Liver (tissue), 9 donors: ENCODE data around the gene TFDP1. TPM values are rescaled to one million over a fixed set of nuclear protein-coding genes. Genes with fewer than 3 reads are reported as not detected.

Experiments
- DNase-seq: peaks from one replicate; pipeline ENCODE4 v3.0.0-alpha.2; 2017; ENCODE audit warnings: low spot score
- H3K27ac ChIP-seq, 2 donors: one replicate each; pipeline ENCODE4 v1.7.0; 2013; ENCODE audit warnings: inconsistent platforms in 2 of 2, low read length in 2 of 2, control low read depth in 1 of 2, low read depth in 1 of 2, mild to moderate bottlenecking in 1 of 2
- H3K27me3 ChIP-seq, 4 donors: one replicate each; pipeline versions ENCODE4 v1.6.1 to v1.7.0; 2013; ENCODE audit warnings: low read length in 3 of 4, inconsistent platforms in 1 of 4, mild to moderate bottlenecking in 1 of 4, moderate library complexity in 1 of 4; ENCODE audit not compliant: control insufficient read depth in 4 of 4, insufficient read depth in 4 of 4
- H3K36me3 ChIP-seq, 4 donors: one replicate each; pipeline versions ENCODE4 v1.6.1 to v1.7.0; 2013; ENCODE audit warnings: low read length in 3 of 4, mild to moderate bottlenecking in 3 of 4, low read depth in 1 of 4, moderate library complexity in 1 of 4; ENCODE audit not compliant: control insufficient read depth in 4 of 4, insufficient read depth in 3 of 4
- H3K4me1 ChIP-seq, 4 donors: one replicate each; pipeline versions ENCODE4 v1.6.1 to v1.7.0; 2013; ENCODE audit warnings: low read length in 3 of 4, mild to moderate bottlenecking in 3 of 4, moderate library complexity in 1 of 4; ENCODE audit not compliant: control insufficient read depth in 4 of 4, insufficient read depth in 4 of 4
- H3K4me3 ChIP-seq, 3 donors: one replicate each; pipeline versions ENCODE4 v1.6.1 to v1.7.0; 2013; ENCODE audit warnings: low read length in 3 of 3, control low read depth in 1 of 3, low read depth in 1 of 3, mild to moderate bottlenecking in 1 of 3
- H3K9ac ChIP-seq, 2 donors: one replicate each; pipeline ENCODE4 v1.7.0; 2013; ENCODE audit warnings: low read length in 2 of 2, mild to moderate bottlenecking in 2 of 2, moderate library complexity in 2 of 2, control low read depth in 1 of 2, low read depth in 1 of 2
- H3K9me3 ChIP-seq, 4 donors: one replicate each; pipeline versions ENCODE4 v1.6.1 to v1.7.0; 2013; ENCODE audit warnings: low read length in 3 of 4; ENCODE audit not compliant: control insufficient read depth in 4 of 4
- FOXA1 ChIP-seq: IDR thresholded peaks from 2 replicates; pipeline ENCODE4 v1.6.1; 2016; ENCODE audit warnings: antibody characterized with exemption
- FOXA2 ChIP-seq: IDR thresholded peaks from 2 replicates; pipeline ENCODE4 v1.6.1; 2016; ENCODE audit warnings: antibody characterized with exemption
- GABPA ChIP-seq, 2 donors: IDR thresholded peaks in 1 of 2; conservative IDR thresholded peaks in 1 of 2; 2 replicates each; pipeline ENCODE4 v1.6.1; 2016; ENCODE audit warnings: antibody characterized with exemption in 2 of 2, mild to moderate bottlenecking in 1 of 2, moderate library complexity in 1 of 2
- HNF4A ChIP-seq, 2 donors: conservative IDR thresholded peaks; 2 replicates each; pipeline ENCODE4 v1.6.1; 2016; ENCODE audit warnings: antibody characterized with exemption in 2 of 2, mild to moderate bottlenecking in 2 of 2
- HNF4G ChIP-seq: IDR thresholded peaks from 2 replicates; pipeline ENCODE4 v1.6.1; 2016; ENCODE audit warnings: antibody characterized with exemption
- JUND ChIP-seq, 2 donors: IDR thresholded peaks; 2 replicates each; pipeline ENCODE4 v1.6.1; 2016; ENCODE audit warnings: antibody characterized with exemption in 2 of 2
- RAD21 ChIP-seq, 2 donors: IDR thresholded peaks; 2 replicates each; pipeline ENCODE4 v1.6.1; 2016; ENCODE audit warnings: antibody characterized with exemption in 2 of 2, mild to moderate bottlenecking in 2 of 2
- RXRA ChIP-seq, 2 donors: IDR thresholded peaks; 2 replicates each; pipeline ENCODE4 v1.6.1; 2017 to 2018; ENCODE audit warnings: antibody characterized with exemption in 2 of 2, mild to moderate bottlenecking in 1 of 2
- SP1 ChIP-seq: IDR thresholded peaks from 2 replicates; pipeline ENCODE4 v1.6.1; 2018; ENCODE audit warnings: antibody characterized with exemption, mild to moderate bottlenecking
- TAF1 ChIP-seq: conservative IDR thresholded peaks from 2 replicates; pipeline ENCODE4 v1.6.1; 2016; ENCODE audit warnings: antibody characterized with exemption, mild to moderate bottlenecking
- YY1 ChIP-seq: IDR thresholded peaks from 2 replicates; pipeline ENCODE4 v1.6.1; 2016; ENCODE audit warnings: antibody characterized with exemption, mild to moderate bottlenecking
- WGBS: extraction: QIAGEN DNeasy Blood & Tissue Kit; methylation state at CpG from one replicate; pipeline ENCODE4 v1.1.7; 2013; 5-methylcytosine and 5-hydroxymethylcytosine counted together
- polyA plus RNA-seq, 2 donors: library from polyadenylated mRNA; stranded (reverse) in 1 of 2; unstranded in 1 of 2; fragments of 200-250 nt in 1 of 2; fragments of >200 nt in 1 of 2; fragmentation: Nextera tagmentation in 1 of 2; extraction: Ambion mirVana in 1 of 2; gene quantifications; one replicate each; pipeline versions ENCODE4 v1.2.1 to v1.2.3, GENCODE V29; 2013 to 2015
- total RNA-seq, 2 donors: library from RNA; depleted of rRNA; stranded (reverse); fragments of >200 nt; gene quantifications; one replicate each; pipeline ENCODE4 v1.2.3, GENCODE V29; 2014
- TF ChIP-seq, protein P1 (sequence below): IDR thresholded peaks from 2 replicates; pipeline ENCODE4 v1.6.1; 2016; ENCODE audit warnings: antibody characterized with exemption, mild to moderate bottlenecking
- TF ChIP-seq, protein P2 (sequence below): IDR thresholded peaks from 2 replicates; pipeline ENCODE4 v1.6.1; 2016; ENCODE audit warnings: antibody characterized with exemption
- TF ChIP-seq, protein P3 (sequence below): IDR thresholded peaks from 2 replicates; pipeline ENCODE4 v1.6.1; 2016; ENCODE audit warnings: antibody characterized with exemption
- TF ChIP-seq, protein P4 (sequence below): IDR thresholded peaks from 2 replicates; pipeline ENCODE4 v1.6.1; 2016; ENCODE audit warnings: antibody characterized with exemption
- donor health status: healthy.
- donor health status: healthy.
- donor health status: healthy.
- donor health status: healthy.
- donor health status: healthy.

The TFDP1 gene
- total and polyA plus RNA-seq, 4 donors, result 9.9 to 140 (median 17.8) TPM

DNA sequence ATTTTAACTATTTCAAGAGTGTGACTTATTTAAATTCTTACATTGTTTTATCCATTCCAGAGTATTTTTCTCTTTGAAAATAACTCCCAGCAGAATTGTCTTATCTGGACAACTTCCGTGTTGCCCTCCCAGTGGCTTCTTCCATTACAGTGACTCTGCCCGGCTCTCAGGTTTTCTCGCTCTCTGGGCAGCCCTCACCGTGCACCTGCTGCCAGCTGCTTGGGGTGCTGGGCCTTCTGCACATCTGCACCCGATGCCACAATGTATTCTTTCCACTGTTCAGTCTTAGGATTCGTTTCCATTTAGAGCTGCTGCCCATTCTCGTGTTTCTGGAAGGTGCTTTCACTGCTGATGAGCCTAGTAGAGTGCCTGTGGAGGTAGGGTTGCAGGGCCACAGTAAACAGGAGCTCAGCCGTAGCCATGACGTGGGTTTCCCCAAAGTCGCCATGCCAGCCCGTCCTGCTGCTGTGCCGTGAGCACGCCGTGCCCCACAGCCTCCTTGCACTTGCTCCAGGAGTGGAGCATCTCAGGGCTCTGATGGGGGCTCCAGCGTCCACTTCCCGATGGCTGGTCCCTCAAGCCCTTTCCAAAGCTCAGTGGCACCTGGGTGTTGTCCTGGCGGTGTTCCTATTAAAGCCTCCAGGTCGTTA lies 48.0 kb upstream of the TFDP1 start:
- WGBS, result 95% methylated on average over 18 of the region's 18 CpGs

DNA sequence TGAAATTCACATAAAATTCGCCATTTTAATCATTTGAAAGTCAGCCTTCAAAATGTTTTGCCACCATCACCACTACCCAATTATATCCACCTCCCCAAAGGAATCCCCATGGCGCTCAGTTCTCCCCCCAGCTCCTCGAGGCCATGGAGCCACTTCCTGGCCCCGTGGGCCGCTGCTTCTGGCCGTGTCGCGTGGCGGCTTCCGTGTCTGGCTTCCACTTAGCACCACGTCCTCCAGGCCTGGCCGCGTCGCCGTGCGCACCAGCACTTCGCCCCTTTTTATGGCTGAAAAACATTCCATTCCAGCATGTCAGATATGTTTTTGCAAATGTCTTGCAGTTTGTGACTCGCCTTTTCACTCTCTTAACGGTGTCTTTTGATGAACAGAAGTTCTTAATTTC lies 47.3 kb upstream of the TFDP1 start:
- no peak overlapping the region for H3K4me3 ChIP-seq
- no peaks in the 10 kb centered on the region for H3K4me1 ChIP-seq
- WGBS, result 97% methylated on average over 19 of the region's 19 CpGs
- H3K27me3 ChIP-seq, result no peaks in the 10 kb centered on the region
- H3K9ac ChIP-seq, result no peak overlapping the region
- no peaks in the 10 kb centered on the region for H3K9me3 ChIP-seq
- DNase-seq, result no peak
- peaks cover 0 to 7% (median 2%) of the 10 kb centered on the region in 4 donors for H3K36me3 ChIP-seq
- no peak overlapping the region for H3K27ac ChIP-seq
- TF ChIP-seq, protein P1, sequence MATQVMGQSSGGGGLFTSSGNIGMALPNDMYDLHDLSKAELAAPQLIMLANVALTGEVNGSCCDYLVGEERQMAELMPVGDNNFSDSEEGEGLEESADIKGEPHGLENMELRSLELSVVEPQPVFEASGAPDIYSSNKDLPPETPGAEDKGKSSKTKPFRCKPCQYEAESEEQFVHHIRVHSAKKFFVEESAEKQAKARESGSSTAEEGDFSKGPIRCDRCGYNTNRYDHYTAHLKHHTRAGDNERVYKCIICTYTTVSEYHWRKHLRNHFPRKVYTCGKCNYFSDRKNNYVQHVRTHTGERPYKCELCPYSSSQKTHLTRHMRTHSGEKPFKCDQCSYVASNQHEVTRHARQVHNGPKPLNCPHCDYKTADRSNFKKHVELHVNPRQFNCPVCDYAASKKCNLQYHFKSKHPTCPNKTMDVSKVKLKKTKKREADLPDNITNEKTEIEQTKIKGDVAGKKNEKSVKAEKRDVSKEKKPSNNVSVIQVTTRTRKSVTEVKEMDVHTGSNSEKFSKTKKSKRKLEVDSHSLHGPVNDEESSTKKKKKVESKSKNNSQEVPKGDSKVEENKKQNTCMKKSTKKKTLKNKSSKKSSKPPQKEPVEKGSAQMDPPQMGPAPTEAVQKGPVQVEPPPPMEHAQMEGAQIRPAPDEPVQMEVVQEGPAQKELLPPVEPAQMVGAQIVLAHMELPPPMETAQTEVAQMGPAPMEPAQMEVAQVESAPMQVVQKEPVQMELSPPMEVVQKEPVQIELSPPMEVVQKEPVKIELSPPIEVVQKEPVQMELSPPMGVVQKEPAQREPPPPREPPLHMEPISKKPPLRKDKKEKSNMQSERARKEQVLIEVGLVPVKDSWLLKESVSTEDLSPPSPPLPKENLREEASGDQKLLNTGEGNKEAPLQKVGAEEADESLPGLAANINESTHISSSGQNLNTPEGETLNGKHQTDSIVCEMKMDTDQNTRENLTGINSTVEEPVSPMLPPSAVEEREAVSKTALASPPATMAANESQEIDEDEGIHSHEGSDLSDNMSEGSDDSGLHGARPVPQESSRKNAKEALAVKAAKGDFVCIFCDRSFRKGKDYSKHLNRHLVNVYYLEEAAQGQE, result no peak
- TF ChIP-seq JUND (IDR thresholded peaks at IDR 0.05), result no peak
- no peak for TF ChIP-seq SP1
- TF ChIP-seq FOXA1, result no peak
- TF ChIP-seq FOXA2, result no peak
- TF ChIP-seq RXRA (IDR thresholded peaks at IDR 0.05), result no peak
- TF ChIP-seq, protein P2, sequence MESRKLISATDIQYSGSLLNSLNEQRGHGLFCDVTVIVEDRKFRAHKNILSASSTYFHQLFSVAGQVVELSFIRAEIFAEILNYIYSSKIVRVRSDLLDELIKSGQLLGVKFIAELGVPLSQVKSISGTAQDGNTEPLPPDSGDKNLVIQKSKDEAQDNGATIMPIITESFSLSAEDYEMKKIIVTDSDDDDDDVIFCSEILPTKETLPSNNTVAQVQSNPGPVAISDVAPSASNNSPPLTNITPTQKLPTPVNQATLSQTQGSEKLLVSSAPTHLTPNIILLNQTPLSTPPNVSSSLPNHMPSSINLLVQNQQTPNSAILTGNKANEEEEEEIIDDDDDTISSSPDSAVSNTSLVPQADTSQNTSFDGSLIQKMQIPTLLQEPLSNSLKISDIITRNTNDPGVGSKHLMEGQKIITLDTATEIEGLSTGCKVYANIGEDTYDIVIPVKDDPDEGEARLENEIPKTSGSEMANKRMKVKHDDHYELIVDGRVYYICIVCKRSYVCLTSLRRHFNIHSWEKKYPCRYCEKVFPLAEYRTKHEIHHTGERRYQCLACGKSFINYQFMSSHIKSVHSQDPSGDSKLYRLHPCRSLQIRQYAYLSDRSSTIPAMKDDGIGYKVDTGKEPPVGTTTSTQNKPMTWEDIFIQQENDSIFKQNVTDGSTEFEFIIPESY, result no peak
- no peak for TF ChIP-seq HNF4A (conservative IDR thresholded peaks at IDR 0.05)
- TF ChIP-seq, protein P3, sequence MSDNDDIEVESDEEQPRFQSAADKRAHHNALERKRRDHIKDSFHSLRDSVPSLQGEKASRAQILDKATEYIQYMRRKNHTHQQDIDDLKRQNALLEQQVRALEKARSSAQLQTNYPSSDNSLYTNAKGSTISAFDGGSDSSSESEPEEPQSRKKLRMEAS, result no peak
- no peak for TF ChIP-seq YY1
- no peak for TF ChIP-seq GABPA (IDR thresholded peaks at IDR 0.05 in 1 of 2, conservative IDR thresholded peaks at IDR 0.05 in 1 of 2)

More for the DNA sequence above, 48.0 kb upstream of the TFDP1 start:
- H3K36me3 ChIP-seq, result peaks cover 0 to 7% (median 3%) of the 10 kb centered on the region in 4 donors
- DNase-seq, result no peak
- H3K4me3 ChIP-seq, result no peak overlapping the region
- no peaks in the 10 kb centered on the region for H3K27me3 ChIP-seq
- no peak overlapping the region for H3K9ac ChIP-seq
- no peak overlapping the region for H3K27ac ChIP-seq
- TF ChIP-seq HNF4A (conservative IDR thresholded peaks at IDR 0.05) (no peak), GABPA (IDR thresholded peaks at IDR 0.05 in 1 of 2, conservative IDR thresholded peaks at IDR 0.05 in 1 of 2) (no peak), FOXA2 (no peak), RXRA (IDR thresholded peaks at IDR 0.05) (no peak), HNF4G (no peak), TAF1 (no peak), YY1 (no peak), RAD21 (IDR thresholded peaks at IDR 0.05) (no peak), FOXA1 (no peak)
- TF ChIP-seq, protein P4, sequence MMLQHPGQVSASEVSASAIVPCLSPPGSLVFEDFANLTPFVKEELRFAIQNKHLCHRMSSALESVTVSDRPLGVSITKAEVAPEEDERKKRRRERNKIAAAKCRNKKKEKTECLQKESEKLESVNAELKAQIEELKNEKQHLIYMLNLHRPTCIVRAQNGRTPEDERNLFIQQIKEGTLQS, result no peak
- TF ChIP-seq, protein P2, result no peak
- no peaks in the 10 kb centered on the region for H3K9me3 ChIP-seq
- H3K4me1 ChIP-seq, result no peaks in the 10 kb centered on the region
